ENCODE data around the gene BEGAIN.
A peak's percentile ranks its signal among the peaks of the same experiment; 100 is the strongest.

The BEGAIN gene

DNA sequence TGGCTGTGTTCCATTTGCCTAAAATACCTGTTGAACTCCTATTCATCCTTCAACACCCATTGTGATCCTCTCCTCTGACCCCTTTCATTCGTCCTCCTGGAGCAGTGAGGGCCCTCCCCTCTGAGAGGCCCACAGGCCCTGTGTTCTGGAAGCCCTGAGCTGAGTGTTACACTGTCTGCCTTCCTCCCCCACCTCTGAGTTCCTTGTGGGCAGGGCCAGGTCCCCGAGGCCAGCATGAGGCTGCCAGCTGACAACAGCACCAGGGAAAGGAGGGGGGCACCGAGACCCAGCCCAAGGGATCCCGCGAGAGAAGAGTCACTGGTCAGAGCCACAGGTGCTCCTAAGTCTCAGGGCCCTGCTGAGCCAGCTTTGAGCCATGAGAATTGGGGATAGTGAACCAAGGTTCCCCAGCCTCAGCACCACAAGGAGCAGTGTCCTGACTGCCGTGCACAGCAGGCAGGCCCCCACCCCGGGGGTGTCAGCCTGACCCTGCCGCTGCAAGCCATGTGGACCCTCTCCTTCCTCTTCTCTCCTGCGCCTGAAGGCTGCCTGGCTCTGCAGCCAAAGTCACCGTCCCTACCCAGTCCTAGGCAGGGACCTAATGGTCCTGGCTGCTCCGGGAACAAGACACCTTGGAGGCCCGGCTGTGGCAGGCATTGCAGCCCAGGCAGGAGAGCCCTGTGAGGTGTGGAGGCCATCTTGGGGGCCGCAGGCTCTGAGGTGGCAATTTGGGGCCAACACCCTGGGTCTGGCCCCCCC is 52.5 kb downstream of the BEGAIN start:
- Mint-ChIP-seq H3K4me1 (ENCODE audit: low read depth) (peaks cover 11% of the 10 kb centered on the region), H3K4me3 (no peak overlapping the region), H3K36me3 (ENCODE audit: low read depth) (no peaks in the 10 kb centered on the region), H3K27ac (peak overlapping the region; percentile 49), H3K27me3 (ENCODE audit: low read depth) (no peaks in the 10 kb centered on the region), H3K9me3 (no peaks in the 10 kb centered on the region)
- no peak for DNase-seq (ENCODE audit: low spot score)

GRCh38 chr14:100533656-100534485 is 53.3 kb downstream of the BEGAIN start:
- no peak overlapping the region for H3K27ac Mint-ChIP-seq
- no peaks in the 10 kb centered on the region for H3K36me3 Mint-ChIP-seq (ENCODE audit: low read depth)
- H3K4me3 Mint-ChIP-seq, result no peak overlapping the region
- H3K4me1 Mint-ChIP-seq (ENCODE audit: low read depth), result peaks cover 11% of the 10 kb centered on the region
- no peak for DNase-seq (ENCODE audit: low spot score)
- H3K27me3 Mint-ChIP-seq (ENCODE audit: low read depth), result no peaks in the 10 kb centered on the region
- H3K9me3 Mint-ChIP-seq, result no peaks in the 10 kb centered on the region

DNA sequence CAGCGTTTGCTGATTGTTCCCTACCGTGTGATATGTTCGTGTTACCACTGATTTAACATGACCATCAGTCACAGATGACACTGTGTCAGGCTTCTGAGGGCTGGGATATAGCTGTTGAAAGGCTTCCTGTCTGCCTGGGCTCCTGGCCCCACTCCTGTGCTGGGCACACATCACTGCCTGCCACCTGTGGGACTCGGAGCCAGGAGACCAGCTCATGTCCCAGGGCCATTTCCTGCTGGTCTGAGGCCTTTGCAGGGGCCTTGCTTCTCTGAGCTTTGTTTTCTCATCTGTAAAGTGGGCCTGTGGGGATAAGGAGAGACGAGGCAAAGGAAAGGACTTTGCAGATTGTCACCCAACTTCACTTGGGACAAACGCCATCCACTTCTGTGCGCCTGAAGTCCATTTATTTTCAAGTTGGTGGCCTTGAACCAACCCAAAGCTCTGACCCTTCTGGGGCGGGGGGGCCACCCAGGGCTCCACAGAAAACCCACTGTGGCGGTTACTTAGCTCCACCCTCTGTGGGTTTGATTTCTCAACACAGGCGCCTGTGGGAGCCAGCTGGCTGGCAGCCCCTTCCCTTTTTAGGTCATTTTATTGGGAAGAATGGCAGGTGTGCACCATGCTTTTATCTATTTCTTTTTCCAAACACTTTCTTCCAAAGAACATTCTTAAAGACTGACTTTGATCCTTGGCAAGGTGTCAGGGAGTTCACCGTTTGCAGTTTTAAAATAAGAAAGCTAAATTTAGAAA is 54.1 kb downstream of the BEGAIN start:
- no peaks in the 10 kb centered on the region for H3K9me3 Mint-ChIP-seq
- no peak for DNase-seq (ENCODE audit: low spot score)
- peaks cover 11% of the 10 kb centered on the region for H3K4me1 Mint-ChIP-seq (ENCODE audit: low read depth)
- H3K27ac Mint-ChIP-seq, result no peak overlapping the region
- H3K36me3 Mint-ChIP-seq (ENCODE audit: low read depth), result no peaks in the 10 kb centered on the region
- no peaks in the 10 kb centered on the region for H3K27me3 Mint-ChIP-seq (ENCODE audit: low read depth)
- no peak overlapping the region for H3K4me3 Mint-ChIP-seq

DNA sequence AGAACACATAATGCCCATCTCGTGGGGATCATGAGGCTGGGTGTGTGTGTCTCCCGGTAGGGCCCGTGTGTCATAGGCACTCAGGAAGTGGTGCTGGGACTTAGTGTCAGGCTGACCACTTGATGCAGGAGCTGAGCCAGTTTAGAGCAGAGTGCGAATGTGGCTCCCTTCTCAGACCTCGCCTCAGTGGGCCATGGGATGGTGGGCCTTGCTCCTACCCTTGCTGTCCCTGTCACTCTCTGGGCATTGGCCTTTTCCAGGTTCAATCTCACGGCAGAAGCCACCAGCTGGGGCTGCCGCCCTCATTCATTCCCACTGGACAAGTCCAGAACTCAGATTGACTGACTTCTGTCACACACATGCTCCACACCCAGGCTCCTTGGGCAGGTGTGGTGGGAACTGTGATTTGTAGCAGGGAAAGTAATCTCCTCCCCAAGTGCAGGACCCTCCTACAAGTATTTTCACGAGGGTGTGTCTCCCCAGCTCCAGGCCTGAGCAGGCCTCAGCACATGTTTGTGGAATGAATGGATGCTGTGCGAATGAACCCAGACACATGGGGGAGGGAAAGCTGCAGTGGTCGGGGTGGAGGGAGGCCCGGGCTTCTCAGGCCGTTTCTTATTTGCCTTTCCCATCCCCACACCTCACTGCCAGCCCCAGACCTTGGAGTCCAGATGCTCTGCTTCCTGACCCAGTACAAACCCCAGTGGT is 54.9 kb downstream of the BEGAIN start:
- no peak overlapping the region for H3K27ac Mint-ChIP-seq
- no peaks in the 10 kb centered on the region for H3K36me3 Mint-ChIP-seq (ENCODE audit: low read depth)
- no peaks in the 10 kb centered on the region for H3K9me3 Mint-ChIP-seq
- H3K4me1 Mint-ChIP-seq (ENCODE audit: low read depth), result peaks cover 11% of the 10 kb centered on the region
- H3K27me3 Mint-ChIP-seq (ENCODE audit: low read depth), result no peaks in the 10 kb centered on the region
- H3K4me3 Mint-ChIP-seq, result no peak overlapping the region
- no peak for DNase-seq (ENCODE audit: low spot score)

- no peak overlapping the region for H3K4me3 Mint-ChIP-seq
- no peak overlapping the region for H3K27ac Mint-ChIP-seq
- no peak for DNase-seq (ENCODE audit: low spot score)
- no peaks in the 10 kb centered on the region for H3K27me3 Mint-ChIP-seq (ENCODE audit: low read depth)
- H3K36me3 Mint-ChIP-seq (ENCODE audit: low read depth), result no peaks in the 10 kb centered on the region
- no peaks in the 10 kb centered on the region for H3K9me3 Mint-ChIP-seq
- peaks cover 11% of the 10 kb centered on the region for H3K4me1 Mint-ChIP-seq (ENCODE audit: low read depth)
Observed at GRCh38 chr14:100531152-100532121, 55.8 kb downstream of the BEGAIN start.

DNA sequence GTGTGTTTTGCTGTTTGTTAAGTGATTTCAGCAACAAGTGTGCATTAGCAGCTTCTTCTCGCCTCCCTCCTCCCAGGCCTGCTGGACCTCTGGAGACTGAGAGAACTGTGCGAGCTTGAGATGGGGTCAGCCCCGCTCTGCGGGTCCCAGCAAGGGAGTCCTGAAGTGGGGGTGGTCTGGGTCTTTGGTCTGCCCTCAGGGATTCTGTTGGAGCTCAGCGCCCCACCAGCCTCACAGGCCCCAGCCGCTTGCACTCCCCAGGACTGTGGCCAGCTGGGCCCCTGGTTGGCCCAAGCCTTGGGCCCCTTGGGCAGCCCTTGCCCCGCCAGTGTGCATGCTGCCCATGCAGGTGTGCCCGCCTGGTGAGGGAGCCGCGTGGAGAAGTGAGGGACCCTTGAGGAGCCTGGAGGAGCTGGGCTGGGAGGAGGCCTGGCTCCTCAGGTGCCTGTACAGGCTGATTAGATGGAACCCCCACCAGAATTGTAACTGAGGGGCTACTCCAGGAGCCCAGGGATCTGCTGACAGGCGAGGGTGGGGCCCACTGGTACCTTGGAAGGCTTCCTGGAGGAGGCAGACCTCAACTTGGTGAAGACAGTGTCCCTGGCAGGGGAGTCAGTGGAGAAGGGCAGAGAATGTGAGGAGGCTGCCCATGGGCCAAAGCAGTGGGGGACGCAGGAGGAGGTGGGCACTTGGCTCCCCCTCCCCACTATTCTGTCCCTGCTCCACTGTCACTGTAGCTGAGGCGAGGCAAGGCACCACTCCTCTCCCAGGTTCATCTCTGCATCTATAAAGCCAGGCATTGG is 56.7 kb downstream of the BEGAIN start:
- Mint-ChIP-seq H3K27me3 (ENCODE audit: low read depth) (no peaks in the 10 kb centered on the region), H3K4me1 (ENCODE audit: low read depth) (peaks cover 11% of the 10 kb centered on the region), H3K36me3 (ENCODE audit: low read depth) (no peaks in the 10 kb centered on the region), H3K9me3 (no peaks in the 10 kb centered on the region), H3K27ac (no peak overlapping the region), H3K4me3 (no peak overlapping the region)
- no peak for DNase-seq (ENCODE audit: low spot score)

DNA sequence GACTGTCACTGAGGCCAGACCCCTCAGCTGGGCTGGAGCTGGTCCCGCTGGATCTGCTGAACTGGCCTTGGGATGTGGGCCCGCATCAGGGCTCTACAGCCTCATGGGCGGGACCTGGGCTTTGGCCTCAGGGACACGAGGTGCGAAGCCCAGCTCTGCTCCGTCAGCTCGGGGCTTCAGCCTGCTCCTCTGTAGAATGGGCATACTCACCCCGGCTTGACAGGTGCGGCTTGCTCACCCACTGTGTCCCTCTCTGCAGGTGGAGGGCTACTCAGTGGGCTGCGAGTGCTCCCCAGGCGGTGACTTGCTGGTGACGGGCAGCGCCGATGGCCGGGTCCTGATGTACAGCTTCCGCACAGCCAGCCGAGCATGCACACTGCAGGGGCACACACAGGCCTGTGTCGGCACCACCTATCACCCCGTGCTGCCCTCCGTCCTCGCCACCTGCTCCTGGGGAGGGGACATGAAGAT is 57.6 kb downstream of the BEGAIN start:
- H3K4me3 Mint-ChIP-seq, result no peak overlapping the region
- peak; percentile 2 for DNase-seq (ENCODE audit: low spot score)
- no peaks in the 10 kb centered on the region for H3K36me3 Mint-ChIP-seq (ENCODE audit: low read depth)
- peaks cover 11% of the 10 kb centered on the region for H3K4me1 Mint-ChIP-seq (ENCODE audit: low read depth)
- no peaks in the 10 kb centered on the region for H3K27me3 Mint-ChIP-seq (ENCODE audit: low read depth)
- no peak overlapping the region for H3K27ac Mint-ChIP-seq
- H3K9me3 Mint-ChIP-seq, result no peaks in the 10 kb centered on the region

GRCh38 chr14:100528962-100529560 is 58.2 kb downstream of the BEGAIN start:
- Mint-ChIP-seq H3K27ac (no peak overlapping the region), H3K27me3 (ENCODE audit: low read depth) (no peaks in the 10 kb centered on the region), H3K4me3 (no peak overlapping the region), H3K9me3 (no peaks in the 10 kb centered on the region), H3K36me3 (ENCODE audit: low read depth) (no peaks in the 10 kb centered on the region), H3K4me1 (ENCODE audit: low read depth) (peaks cover 5% of the 10 kb centered on the region)
- DNase-seq (ENCODE audit: low spot score), result no peak

- DNase-seq (ENCODE audit: low spot score), result peak; percentile 2
- Mint-ChIP-seq H3K27me3 (ENCODE audit: low read depth) (no peaks in the 10 kb centered on the region), H3K4me3 (no peak overlapping the region), H3K36me3 (ENCODE audit: low read depth) (no peaks in the 10 kb centered on the region), H3K4me1 (ENCODE audit: low read depth) (no peaks in the 10 kb centered on the region), H3K9me3 (no peaks in the 10 kb centered on the region), H3K27ac (no peak overlapping the region)
Observed at GRCh38 chr14:100526632-100527031, 60.6 kb downstream of the BEGAIN start.

DNA sequence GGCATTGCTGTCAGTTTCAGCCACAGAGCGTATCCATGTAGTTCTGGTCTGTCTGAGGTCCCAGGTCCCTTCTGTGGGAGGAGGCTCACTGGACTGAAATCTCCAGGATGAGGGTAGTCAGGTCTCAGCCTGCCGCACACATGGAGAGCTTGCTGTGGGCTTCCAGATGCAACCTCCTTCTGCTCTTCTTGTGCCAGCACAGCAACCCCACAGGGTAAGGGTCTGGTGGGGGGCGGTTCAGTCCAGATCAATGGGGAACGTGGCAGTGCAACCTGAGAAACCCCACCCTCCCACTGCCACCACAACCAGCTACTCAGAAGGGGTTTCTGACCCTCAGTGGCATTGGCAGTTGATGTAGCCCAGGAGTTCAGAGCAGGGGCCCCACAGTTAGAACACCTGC is 61.2 kb downstream of the BEGAIN start:
- no peaks in the 10 kb centered on the region for H3K36me3 Mint-ChIP-seq (ENCODE audit: low read depth)
- no peaks in the 10 kb centered on the region for H3K27me3 Mint-ChIP-seq (ENCODE audit: low read depth)
- H3K27ac Mint-ChIP-seq, result no peak overlapping the region
- H3K4me1 Mint-ChIP-seq (ENCODE audit: low read depth), result no peaks in the 10 kb centered on the region
- H3K4me3 Mint-ChIP-seq, result no peak overlapping the region
- no peaks in the 10 kb centered on the region for H3K9me3 Mint-ChIP-seq
- DNase-seq (ENCODE audit: low spot score), result no peak

- Mint-ChIP-seq H3K27me3 (ENCODE audit: low read depth) (no peaks in the 10 kb centered on the region), H3K9me3 (no peaks in the 10 kb centered on the region), H3K4me1 (ENCODE audit: low read depth) (no peaks in the 10 kb centered on the region), H3K4me3 (no peak overlapping the region), H3K27ac (no peak overlapping the region), H3K36me3 (ENCODE audit: low read depth) (no peaks in the 10 kb centered on the region)
- DNase-seq (ENCODE audit: low spot score), result peak; percentile 0
Observed at GRCh38 chr14:100525615-100526014, 61.6 kb downstream of the BEGAIN start.

DNA sequence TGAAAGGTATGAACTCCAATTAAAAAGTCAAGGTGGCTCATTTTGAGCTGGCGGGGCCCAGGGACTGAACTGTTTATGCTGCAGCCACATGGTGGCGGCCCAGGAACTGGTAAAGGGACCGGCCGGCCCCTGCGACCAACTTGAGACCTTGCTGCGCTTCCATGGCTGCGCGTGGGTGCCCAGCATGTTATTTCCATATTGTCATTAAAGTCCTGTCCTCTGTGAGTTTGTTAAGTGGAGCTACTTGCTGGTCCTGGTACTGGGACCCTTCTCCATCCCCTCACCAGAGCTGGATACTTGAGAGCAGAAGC is 62.3 kb downstream of the BEGAIN start:
- peak; percentile 3 for DNase-seq (ENCODE audit: low spot score)
- Mint-ChIP-seq H3K4me3 (no peak overlapping the region), H3K27ac (no peak overlapping the region), H3K9me3 (no peaks in the 10 kb centered on the region), H3K27me3 (ENCODE audit: low read depth) (no peaks in the 10 kb centered on the region), H3K4me1 (ENCODE audit: low read depth) (no peaks in the 10 kb centered on the region), H3K36me3 (ENCODE audit: low read depth) (no peaks in the 10 kb centered on the region)

All from T-helper 2 cell treated with Interferon-gamma antibody and Interleukin-4, amounts not matched to agents 5 μg/mL and 100 μg/mL, for 36 hours (primary cell).